ENCODE measurements around the gene PCDHA11.
"Not testable (repeated sequence)": the region's sequence is repeated elsewhere in the genome, so short reads cannot be mapped to it uniquely, and the experiment has no call there.

The PCDHA11 gene

DNA sequence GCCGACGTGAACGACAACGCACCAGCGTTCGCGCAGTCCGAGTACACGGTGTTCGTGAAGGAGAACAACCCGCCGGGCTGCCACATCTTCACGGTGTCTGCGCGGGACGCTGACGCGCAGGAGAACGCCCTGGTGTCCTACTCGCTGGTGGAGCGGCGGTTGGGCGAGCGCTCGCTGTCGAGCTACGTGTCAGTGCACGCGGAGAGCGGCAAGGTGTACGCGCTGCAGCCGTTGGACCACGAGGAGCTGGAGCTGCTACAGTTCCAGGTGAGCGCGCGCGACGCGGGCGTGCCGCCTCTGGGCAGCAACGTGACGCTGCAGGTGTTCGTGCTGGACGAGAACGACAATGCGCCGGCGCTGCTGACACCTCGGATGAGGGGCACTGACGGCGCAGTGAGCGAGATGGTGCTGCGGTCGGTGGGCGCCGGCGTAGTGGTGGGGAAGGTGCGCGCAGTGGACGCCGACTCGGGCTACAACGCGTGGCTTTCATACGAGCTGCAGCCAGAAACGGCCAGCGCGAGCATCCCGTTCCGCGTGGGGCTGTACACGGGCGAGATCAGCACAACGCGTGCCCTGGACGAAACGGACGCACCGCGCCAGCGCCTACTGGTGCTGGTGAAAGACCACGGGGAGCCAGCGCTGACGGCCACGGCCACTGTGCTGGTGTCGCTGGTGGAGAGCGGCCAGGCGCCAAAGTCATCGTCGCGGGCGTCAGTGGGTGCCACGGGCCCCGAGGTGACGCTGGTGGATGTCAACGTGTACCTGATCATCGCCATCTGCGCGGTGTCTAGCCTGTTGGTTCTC is 18.7 kb upstream of the PCDHA11 start:
- DNase-seq, result not testable (repeated sequence)

DNA sequence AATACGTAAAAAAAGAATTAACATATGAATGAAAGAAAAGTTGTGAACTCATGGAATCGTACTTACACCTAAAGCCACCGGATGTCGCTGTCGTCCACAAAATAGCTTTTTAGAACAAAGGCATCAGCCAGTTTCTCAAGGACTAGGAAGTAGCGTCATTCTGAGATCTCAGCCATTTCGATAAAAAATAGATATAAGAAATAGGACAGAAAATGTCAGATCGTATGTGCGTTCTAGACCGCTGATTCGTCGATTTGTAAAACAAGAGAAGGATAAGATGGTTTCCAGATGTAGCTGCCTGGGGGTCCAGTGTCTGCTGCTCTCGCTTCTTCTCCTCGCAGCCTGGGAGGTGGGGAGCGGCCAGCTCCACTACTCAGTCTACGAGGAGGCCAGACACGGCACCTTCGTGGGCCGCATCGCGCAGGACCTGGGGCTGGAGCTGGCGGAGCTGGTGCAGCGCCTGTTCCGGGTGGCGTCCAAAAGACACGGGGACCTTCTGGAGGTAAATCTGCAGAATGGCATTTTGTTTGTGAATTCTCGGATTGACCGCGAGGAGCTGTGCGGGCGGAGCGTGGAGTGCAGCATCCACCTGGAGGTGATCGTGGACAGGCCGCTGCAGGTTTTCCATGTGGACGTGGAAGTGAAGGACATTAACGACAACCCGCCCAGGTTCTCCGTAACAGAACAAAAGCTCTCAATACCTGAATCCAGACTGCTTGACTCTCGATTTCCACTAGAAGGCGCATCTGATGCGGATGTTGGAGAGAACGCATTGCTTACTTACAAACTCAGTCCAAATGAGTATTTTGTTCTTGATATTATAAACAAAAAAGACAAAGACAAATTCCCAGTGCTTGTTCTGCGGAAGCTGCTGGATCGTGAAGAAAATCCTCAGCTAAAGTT is 12.7 kb upstream of the PCDHA11 start, which contains the start of gene PCDHA10:
Gene PCDHA10 (plus strand): TSS at position 126 of the 903 bp plus-strand sequence. CDS start 152 bp downstream, at position 278.
- DNase-seq, result no peak

DNA sequence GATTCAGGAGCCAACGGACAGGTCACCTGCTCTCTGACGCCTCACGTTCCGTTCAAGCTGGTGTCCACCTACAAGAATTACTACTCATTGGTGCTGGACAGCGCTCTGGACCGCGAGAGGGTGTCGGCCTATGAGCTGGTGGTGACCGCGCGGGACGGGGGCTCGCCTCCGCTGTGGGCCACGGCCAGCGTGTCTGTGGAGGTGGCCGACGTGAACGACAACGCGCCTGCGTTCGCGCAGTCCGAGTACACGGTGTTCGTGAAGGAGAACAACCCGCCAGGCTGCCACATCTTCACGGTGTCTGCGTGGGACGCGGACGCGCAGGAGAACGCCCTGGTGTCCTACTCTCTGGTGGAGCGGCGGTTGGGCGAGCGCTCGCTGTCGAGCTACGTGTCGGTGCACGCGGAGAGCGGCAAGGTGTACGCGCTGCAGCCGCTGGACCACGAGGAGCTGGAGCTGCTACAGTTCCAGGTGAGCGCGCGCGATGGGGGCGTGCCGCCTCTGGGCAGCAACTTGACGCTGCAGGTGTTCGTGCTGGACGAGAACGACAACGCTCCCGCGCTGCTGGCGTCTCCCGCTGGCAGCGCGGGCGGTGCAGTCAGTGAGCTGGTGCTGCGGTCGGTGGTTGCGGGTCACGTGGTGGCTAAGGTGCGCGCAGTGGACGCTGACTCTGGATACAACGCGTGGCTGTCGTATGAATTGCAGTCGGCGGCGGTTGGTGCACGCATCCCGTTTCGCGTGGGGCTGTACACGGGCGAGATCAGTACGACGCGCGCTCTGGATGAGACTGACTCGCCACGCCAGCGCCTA is 11.4 kb upstream of the PCDHA11 start:
- DNase-seq, result no peak

GRCh38 chr5:140857987-140858240 is 10.8 kb upstream of the PCDHA11 start:
- DNase-seq, result no peak

GRCh38 chr5:140862441-140863295 is 6.1 kb upstream of the PCDHA11 start:
- no peak for DNase-seq

DNA sequence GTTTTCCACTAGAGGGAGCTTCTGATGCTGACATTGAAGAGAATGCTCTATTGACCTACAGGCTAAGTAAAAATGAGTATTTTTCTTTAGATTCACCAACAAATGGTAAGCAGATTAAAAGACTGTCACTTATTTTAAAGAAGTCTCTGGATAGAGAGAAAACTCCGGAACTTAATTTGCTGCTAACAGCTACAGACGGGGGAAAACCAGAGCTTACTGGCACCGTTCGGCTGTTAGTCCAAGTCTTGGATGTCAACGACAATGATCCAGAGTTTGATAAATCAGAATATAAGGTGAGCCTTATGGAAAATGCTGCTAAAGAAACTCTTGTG is 764 bp downstream of the PCDHA11 start:
- no peak for DNase-seq

- DNase-seq, result no peak
These were observed 1.8 kb downstream of the PCDHA11 start for GRCh38 chr5:140870221-140871201.

DNA sequence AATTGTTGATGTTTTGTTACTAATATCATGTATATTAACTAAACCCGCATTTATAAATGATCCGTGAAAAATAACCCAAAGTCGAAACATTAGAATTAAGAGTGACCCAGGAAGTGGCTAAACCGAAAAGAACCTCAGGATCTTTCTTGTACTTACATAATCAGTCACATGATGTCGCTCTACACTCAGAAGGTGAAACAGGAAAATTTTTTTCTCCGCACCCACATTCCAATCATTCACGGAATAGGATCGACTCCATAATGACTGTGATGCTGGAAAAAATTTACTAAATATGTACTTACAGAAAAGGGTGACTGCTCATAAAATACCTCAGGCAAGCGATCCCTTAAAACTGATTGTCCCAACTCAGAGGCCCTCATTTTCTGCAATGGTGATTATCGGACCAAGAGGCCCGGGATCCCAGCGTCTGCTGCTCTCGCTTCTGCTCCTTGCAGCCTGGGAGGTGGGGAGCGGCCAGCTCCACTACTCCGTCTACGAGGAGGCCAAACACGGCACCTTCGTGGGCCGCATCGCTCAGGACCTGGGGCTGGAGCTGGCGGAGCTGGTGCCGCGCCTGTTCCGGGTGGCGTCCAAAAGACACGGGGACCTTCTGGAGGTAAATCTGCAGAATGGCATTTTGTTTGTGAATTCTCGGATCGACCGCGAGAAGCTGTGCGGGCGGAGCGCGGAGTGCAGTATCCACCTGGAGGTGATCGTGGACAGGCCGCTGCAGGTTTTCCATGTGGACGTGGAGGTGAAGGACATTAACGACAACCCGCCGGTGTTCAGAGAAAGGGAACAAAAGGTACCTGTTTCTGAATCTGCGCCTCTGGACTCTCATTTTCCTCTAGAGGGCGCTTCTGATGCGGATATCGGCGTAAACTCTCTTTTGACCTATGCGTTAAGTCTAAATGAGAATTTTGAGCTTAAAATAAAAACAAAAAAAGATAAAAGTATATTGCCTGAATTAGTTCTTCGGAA is 6.6 kb downstream of the PCDHA11 start, which contains the start of gene PCDHA12:
Gene PCDHA12 (plus strand): TSS at position 224 of the 981 bp plus-strand sequence. CDS start 165 bp downstream, at position 389.
- DNase-seq, result no peak

- not testable (repeated sequence) for DNase-seq
These were observed 7.9 kb downstream of the PCDHA11 start for GRCh38 chr5:140876541-140877261.

DNA sequence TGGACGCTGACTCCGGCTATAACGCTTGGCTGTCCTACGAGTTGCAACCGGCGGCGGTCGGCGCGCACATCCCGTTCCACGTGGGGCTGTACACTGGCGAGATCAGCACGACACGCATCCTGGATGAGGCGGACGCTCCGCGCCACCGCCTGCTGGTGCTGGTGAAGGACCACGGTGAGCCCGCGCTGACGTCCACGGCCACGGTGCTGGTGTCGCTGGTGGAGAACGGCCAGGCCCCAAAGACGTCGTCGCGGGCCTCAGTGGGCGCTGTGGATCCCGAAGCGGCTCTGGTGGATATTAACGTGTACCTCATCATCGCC is 8.5 kb downstream of the PCDHA11 start:
- DNase-seq, result no peak

DNA sequence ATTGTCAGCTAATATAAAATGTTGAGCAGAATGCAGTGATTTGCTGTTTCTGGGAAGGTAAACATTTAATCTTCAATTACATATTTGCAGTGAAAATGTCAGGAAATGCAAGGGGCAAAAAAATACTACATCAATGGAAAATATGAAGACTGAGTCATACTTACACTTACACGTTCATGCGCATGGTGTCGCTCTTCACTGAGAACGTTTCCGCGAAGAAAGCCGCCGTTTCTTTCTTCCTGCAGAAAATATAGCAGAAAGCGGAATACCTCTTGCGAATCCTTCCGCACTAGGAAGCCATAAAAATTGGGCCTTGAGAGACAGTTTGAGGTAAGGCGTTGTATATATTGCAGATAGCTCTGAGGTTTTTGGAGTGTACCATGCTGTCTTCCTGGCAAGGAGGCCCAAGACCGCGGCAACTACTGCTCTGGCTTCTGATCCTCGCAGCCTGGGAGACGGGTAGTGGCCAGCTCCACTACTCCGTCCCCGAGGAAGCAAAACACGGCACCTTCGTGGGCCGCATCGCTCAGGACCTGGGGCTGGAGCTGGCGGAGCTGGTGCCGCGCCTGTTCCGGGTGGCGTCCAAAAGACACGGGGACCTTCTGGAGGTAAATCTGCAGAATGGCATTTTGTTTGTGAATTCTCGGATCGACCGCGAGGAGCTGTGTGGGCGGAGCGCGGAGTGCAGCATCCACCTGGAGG is 13.3 kb downstream of the PCDHA11 start, which contains the start of gene PCDHA13:
Gene PCDHA13 (plus strand): TSS at position 236 of the 702 bp plus-strand sequence. CDS start 145 bp downstream, at position 381.
- DNase-seq, result no peak

DNA sequence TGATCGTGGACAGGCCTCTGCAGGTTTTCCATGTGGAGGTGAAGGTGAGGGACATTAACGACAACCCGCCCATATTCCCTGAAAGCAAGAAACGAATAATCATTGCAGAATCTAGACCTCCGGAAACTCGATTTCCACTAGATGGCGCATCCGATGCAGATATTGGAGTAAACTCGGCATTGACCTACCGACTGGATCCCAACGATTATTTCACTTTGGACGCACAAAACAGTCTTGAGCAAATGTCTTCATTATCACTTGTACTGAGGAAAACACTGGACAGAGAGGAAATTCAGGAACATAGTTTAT is 13.8 kb downstream of the PCDHA11 start:
- no peak for DNase-seq

DNA sequence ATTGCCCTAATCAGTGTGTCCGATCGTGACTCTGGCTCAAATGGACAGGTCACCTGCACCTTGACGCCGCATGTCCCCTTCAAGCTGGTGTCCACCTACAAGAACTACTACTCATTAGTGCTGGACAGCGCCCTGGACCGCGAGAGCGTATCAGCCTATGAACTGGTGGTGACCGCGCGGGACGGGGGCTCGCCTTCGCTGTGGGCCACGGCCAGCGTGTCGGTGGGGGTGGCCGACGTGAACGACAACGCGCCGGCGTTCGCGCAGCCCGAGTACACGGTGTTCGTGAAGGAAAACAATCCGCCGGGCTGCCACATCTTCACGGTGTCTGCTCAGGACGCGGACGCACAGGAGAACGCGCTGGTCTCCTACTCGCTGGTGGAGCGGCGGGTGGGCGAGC is 14.6 kb downstream of the PCDHA11 start:
- no peak for DNase-seq

- no peak for DNase-seq
These were observed 15.4 kb downstream of the PCDHA11 start for GRCh38 chr5:140883927-140884697.

- no peak for DNase-seq
These were observed 47.6 kb downstream of the PCDHA11 start for GRCh38 chr5:140916325-140916724.
